NCI-H526 treated with DMSO at 0.1 percent for 48 hours (cell line): ENCODE measurements around the gene PIGB.
"Not testable (repeated sequence)": the region's sequence is repeated elsewhere in the genome, so short reads cannot be mapped to it uniquely, and the experiment has no call there.

ENCODE experiments used
- DNase-seq: peaks from one replicate; lab custom pipeline; 2025; lab: John Stamatoyannopoulos, UW

Gene PIGB

DNA sequence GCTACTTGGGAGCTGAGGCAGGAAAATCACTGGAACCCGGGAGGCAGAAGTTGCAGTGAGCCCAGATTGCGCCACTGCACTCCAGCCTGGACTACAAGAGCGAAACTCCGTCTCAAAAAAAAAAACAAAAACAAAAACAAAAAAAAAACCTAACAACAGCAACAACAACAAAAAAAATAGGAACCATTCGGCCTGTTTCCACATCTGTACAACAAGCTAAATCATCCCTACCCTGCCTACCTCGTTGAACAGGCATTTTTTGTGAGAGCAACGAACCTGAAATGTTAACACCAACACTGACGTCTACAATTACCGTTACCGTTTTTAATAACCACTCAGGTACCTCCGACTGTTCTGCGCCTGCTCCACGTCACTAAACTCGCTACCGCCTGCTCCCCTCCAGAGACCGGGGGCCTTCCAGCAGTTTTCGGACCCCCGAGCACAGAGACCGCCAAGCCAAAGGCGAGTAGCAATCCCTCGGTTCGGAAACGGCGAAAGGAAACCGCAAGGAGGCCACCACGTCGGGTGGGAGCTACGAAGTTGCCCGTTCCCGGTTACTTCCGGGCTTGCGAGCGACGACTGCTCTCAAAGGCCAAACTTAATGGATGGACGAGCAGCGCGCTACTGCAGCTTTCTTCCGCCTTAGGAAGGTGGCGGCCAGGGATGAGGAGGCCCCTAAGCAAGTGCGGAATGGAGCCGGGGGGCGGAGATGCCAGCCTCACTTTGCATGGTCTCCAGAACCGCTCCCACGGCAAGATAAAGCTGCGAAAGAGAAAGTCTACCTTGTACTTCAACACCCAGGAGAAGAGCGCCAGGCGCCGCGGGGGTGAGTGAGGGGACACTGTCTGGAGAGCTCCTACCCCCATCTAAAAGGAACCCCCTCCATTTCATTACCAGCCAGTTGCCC is at the start of gene PIGB, which contains the start of gene PIGBOS1:
Gene PIGB, plus strand, starts transcription at position 635 of the 907 bp plus-strand sequence. Its CDS starts 29 bp downstream, at position 664.
Gene PIGBOS1, minus strand, starts transcription at position 536 of the 907 bp plus-strand sequence. CDS start 1,331 bp downstream, outside the sequence.
- peak; percentile 76 for DNase-seq

- no peak for DNase-seq
Measured at GRCh38 chr15:55270291-55270690, 48.7 kb upstream of the PIGB start.

DNA sequence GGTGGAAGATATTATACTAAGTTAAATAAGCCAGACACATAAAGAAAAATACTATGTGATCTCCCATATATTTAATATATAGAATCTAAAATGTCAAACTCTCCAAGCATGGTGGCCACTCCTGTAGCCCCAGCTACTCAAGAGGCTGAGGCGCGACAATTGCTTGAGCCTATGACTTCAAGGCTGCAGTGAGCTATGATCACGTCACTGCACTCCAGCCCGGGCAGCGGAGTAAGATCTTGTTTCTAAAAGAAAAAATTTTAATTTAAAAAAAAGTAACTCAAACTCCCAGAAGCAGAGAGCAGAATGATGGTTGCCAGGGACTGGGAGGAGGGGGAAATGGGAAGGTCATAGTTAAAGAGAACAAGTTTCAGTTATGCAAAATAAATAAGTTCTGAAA is 42.7 kb upstream of the PIGB start:
- no peak for DNase-seq

- DNase-seq: no peak
Measured at GRCh38 chr15:55277116-55277564, 41.9 kb upstream of the PIGB start.

- no peak for DNase-seq
Measured at GRCh38 chr15:55277715-55278114, 41.3 kb upstream of the PIGB start.

DNA sequence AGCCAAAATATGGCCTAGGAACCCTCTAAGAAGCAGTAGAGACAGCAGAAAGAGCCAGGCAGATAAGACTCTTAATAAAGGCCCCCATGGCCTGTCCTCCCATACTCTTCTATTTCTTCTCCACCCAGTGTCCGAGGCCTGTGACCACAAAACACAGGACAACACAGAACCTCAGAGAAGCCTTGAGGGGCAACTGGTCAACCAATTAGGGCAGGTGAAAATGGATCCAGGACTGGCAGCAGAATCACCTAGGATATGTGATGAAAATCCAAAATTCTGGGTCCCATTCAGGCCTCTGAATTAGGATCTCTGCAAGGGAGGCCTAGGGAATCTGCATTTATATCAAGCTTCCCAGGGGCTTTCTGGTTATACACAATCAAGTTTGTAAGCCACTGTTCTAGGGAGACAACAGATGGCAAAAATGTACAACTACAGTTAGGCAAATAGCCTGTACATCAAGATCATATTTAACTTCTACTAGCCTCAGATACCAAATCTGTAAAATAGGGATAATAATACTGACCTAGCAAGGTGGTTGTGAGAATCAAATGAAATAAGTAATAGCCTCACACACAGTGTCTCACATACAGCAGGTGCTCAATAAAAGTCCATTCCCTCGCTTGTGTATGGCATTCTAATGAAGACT is 39.8 kb upstream of the PIGB start:
- no peak for DNase-seq

DNA sequence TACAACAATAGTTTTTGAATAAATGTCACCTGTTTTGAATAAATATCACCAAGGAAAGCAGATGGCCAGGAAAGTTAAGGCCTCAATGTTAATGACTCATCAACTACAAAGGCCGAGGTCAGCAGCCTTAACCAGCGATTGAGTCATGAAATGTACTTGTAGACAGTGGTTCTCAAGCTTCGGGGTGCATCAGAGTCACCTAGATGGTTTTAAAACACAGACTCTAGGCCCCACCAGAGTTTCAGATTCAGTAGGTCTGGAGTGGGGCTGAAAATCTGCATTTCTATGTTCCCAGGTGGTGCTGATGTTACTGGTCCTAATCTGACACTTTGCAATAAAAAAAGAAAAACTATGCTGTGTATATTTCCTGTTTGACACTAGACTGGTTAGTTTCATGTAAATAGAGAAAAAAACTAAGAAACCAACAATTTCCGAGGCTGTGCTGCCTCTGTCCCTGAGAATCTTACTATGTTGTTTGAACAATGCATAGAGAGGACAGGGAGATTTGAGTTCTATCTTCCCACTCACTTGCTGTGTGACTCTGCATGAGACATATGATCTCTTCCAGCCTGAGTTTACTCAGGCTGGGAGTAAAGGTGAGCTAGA is 39.2 kb upstream of the PIGB start:
- DNase-seq: no peak

DNA sequence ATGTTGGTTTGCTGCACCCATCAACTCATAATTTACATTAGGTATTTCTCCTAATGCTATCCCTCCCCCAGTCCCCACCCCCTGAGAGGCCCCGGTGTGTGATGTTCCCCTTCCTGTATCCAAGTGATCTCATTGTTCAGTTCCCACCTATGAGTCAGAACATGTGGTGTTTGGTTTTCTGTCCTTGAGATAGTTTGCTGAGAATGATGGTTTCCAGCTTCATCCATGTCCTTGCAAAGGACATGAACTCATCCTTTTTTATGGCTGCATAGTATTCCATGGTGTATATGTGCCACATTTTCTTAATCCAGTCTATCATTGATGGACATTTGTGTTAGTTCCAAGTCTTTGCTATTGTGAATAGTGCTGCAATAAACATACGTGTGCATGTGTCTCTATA is 38.4 kb upstream of the PIGB start:
- not testable (repeated sequence) for DNase-seq

DNA sequence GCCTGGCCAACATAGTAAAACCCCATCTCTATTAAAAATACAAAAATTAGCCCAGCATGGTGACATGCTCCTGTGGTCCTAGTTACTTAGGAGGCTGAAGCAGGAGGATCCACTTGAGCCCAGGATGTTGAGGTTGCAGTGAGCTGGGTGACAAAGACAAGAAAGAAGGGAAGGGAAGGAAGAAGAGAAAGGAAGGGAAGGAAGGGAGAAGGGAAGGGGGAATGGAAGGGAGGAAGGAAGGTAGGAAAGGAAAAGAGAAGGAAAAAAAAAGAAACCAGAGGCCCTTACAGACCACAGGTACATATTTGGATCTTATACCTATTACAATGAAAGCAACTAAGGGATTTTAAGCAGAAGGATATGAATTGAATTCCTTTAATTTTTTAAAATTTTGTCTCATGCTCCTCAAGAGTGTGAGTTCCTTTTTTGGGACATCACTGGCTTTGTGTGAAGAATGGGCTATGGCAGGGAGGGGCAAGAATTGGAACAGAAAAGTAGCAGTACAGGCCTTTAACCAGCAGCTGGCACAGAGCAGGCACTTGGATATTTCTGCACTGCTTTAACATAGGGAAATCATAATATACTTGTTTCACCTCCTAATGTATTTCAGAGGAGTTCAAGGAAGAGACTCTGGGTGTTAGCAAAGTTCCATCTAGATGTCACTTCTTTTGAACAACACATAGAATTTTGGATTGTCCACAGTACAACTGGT is 37.3 kb upstream of the PIGB start:
- DNase-seq: no peak

GRCh38 chr15:55282284-55282833 is 36.7 kb upstream of the PIGB start:
- no peak for DNase-seq

DNA sequence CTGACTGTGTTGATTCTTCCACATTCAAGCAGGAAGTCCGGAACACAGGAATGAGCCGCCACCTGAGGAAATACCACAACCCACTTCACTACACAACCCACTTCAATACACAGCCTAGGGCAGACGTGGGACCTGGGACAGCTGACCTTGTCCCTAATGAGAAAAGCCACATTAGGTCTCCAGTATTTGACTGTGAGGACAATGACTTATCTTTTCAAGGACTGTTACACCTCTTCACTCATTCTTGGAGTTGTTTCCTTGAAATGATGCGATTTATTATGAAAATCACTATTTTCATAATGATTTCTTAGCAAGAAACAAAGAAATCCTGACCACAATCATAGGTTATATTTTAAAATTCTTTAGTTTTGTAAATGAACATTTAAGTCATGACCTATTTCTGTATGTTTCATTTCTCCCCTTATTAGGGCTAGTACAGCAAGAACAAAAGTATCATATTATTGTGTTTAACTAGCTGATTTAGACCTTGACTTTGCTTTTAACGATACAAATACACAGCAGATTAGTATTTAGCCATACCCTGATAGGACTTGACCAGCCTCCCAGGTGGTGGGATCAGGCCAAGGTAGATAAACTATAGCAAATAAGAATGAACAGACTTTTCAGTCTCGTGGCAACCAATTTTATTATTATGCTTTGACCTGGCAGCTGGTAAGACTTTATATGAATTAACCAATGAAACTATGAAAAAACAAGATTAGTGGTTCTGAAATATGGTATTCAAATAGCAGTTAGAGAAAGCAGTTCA is 35.5 kb upstream of the PIGB start:
- DNase-seq: no peak

DNA sequence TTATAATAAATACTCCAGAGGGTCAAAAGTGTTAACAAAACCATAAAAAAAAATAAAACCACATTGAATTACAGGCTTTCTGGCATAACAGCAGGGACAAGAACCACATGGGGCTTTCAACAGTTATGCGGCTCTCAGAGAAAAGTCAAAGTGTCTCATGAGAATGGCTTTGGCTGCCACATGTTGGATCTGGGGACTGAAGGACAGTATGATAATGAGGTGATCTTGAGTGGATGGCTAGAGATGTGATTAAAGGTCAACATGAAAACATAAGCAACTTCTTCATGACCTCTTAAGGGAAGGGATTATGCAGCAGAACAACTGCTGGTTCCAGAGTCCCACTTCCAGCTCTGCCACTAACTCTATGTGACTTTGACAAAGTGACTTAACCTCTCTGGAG is 34.6 kb upstream of the PIGB start:
- DNase-seq: no peak

DNA sequence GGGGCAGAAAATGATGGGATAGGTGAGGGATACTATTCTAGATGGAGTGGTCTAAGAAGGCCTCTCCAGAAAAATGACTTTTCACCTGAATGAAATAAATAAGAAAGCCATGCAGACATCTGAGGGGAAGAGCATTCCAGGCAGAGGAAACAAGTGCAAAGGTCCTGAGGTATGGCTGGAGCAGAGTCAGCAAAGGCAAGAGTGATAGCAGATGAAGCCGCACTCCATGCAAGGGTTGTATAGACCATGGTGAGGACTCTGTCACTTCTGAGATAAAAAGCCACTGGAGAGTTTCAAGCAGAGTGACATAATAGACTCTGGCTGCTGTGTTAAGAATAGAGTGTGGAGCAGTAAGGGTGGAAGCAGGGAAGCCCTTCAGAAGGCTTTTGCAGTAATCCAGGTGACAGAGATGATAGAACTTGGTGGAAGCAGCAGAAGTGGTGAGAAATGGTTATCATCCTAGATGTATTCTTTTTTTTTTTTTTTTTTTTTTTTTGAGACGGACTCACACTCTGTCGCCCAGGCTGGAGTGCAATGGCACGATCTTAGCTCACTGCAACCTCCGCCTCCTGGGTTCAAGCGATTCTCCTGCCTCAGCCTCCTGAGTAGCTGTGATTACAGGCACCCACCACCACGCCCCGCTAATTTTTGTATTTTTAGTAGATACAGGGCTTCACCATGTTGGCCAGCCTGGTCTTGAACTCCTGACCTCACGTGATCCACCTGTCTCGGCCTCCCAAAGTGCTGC is 32.4 kb upstream of the PIGB start:
- DNase-seq: not testable (repeated sequence)

GRCh38 chr15:55288006-55288717 is 30.9 kb upstream of the PIGB start:
- no peak for DNase-seq

GRCh38 chr15:55289011-55289745 is 29.8 kb upstream of the PIGB start:
- peak; percentile 31 for DNase-seq

GRCh38 chr15:55289746-55290527 is 29.1 kb upstream of the PIGB start, which contains the start of gene RAB27A:
Gene RAB27A (minus strand): TSS chr15:55289813. CDS start chr15:55234934, 54,879 bp downstream.
- peak; percentile 82 for DNase-seq

DNA sequence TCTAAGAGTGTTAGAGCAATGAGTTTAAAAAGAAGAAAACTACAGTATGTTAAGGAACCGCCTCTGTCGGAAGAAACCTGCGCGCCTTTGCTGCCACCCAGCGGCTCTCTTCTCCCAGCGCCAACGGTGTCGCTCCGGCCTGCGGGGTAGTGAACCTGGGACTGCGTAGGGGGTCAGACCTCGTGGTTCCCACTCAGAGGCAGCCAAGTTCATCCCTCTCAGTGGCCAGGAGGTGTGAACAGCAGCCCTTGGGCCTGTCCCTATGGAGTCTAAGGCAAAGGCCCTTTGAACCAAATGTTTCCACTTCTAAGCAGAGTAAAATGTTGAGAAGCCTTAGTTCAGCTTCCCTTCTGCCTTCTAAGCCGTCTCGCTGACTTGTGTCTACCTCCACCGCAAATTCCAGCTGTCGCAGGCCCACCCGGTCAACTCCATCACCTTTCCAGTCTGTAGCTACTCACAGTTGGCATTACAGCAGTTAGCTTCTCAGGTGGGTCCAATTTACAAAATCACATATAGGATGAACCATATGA is 28.4 kb upstream of the PIGB start:
- peak; percentile 82 for DNase-seq

- no peak for DNase-seq
Measured at GRCh38 chr15:55297315-55297714, 21.7 kb upstream of the PIGB start.
